ENCODE results near the gene FSTL4. TPM values are rescaled to one million over a fixed set of nuclear protein-coding genes. Genes with fewer than 3 reads are reported as not detected.

Gene FSTL4
- polyA plus RNA-seq, 1 of the 3 experiments (the other 2 are of a cell fraction): not detected

DNA sequence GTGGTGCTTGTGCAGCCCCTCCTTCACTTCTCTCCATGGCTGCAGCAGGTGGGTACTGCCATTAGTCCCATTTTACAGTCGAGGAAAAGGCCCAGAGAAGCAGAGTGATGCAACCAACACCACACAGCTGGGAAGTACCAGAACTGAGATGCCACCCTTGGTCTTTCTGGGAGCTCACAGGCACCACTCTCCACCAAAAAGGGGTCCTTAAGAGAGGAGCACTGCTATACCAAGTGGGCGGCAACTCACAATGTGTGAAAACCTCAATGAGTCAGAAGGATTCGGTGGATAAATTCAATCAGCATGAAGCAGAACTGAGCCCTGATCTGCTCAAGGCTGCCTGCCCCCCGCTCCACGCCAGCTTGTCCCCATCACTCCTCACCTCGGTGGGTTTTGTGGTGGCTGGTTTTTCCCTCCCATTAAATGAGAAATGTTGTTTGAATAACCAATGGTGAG is 213.7 kb downstream of the FSTL4 start:
- no peaks in the 10 kb centered on the region for H3F3A ChIP-seq (replicated peaks; ENCODE audit: insufficient read depth)
- WGBS (ENCODE audit: low lambda C conversion rate): 47% methylated on average over 6 of the region's 6 CpGs
- DNase-seq: no peak
- H3K4me1 ChIP-seq (ENCODE audit: control insufficient read depth in 1 of 2, insufficient read depth in 2 of 2, low read depth in 1 of 2, low read length in 1 of 2): peaks cover 0 to 4% of the 10 kb centered on the region in 2 experiments; a peak in 1 of 4 replicates
- H3K27me3 ChIP-seq (ENCODE audit: insufficient read depth): no peaks in the 10 kb centered on the region
- H3K27ac ChIP-seq (ENCODE audit: low read depth in 2 of 2, low read length in 1 of 2): no peak overlapping the region
- H3K9ac ChIP-seq: no peak overlapping the region
- H3K4me3 ChIP-seq (ENCODE audit: low read depth in 2 of 2, low read length in 1 of 2): no peak overlapping the region
- TF ChIP-seq POLR2AphosphoS5 (IDR thresholded peaks at IDR 0.05; ENCODE audit: low read depth, low read length): no peak
- no peak for TF ChIP-seq TCF12 (IDR thresholded peaks at IDR 0.05)
- no peaks in the 10 kb centered on the region for H4K20me1 ChIP-seq (ENCODE audit: insufficient read depth)
- H3K9me3 ChIP-seq: no peaks in the 10 kb centered on the region
- ChIA-PET POLR2A (no interaction called here), CTCF (interaction anchor here (0.9 to 3.6 kb wide), 2 partner anchors 11 to 25 kb away, joined by 3 to 15 read pairs; no protein-coding TSS in a partner anchor)
- no peak overlapping the region for H3K4me2 ChIP-seq
- H3K79me2 ChIP-seq (ENCODE audit: insufficient read depth): no peaks in the 10 kb centered on the region
- no peaks in the 10 kb centered on the region for H3K36me3 ChIP-seq (replicated peaks in 1 of 2; ENCODE audit: control insufficient read depth in 1 of 2, insufficient read depth in 2 of 2, low read length in 1 of 2)
- no peak overlapping the region for H2AFZ ChIP-seq (ENCODE audit: low read depth)
- no peaks in the 10 kb centered on the region for H3K9me2 ChIP-seq

DNA sequence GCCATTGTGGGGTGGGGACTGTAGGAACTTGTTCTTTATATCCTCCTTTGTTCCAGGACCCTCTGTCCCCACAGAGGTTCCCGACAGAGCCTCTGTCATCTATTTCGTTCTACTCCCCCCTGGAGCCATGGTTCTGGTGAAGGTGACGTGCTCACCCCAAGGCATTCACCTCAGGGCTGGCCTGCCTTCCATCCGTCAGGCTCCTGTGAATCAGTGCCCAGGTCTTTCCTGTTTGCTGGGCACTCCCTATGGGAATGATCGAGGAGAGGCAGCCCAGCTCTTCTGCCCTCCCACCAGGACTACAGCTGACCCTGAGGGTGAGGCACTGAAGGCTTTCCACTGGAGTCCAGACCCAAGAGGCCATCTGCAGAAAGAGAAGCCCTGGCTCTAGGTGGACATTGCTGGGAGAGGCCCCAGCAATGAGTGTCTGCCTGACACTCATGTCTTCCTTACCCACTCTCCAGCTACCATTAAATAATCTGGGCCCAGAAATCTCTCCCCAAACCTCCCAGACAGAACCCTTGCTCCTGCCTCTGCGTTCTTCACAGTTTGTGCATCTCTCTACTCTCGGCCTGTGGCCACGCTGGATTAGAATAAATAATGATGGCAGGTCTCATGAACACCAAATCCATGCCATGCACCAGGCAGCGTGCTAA is 214.2 kb downstream of the FSTL4 start:
- CTCF ChIA-PET: interaction anchor here (0.9 to 3.6 kb wide), 4 partner anchors 12 to 304 kb away, joined by 3 to 15 read pairs (median 4); no protein-coding TSS in a partner anchor
- POLR2A ChIA-PET: no interaction called here
- Histone ChIP-seq H3K4me2 (no peak overlapping the region), H3K4me1 (ENCODE audit: control insufficient read depth in 1 of 2, insufficient read depth in 2 of 2, low read depth in 1 of 2, low read length in 1 of 2) (peaks cover 0 to 4% of the 10 kb centered on the region in 2 experiments; a peak in 1 of 4 replicates), H3K4me3 (ENCODE audit: low read depth in 2 of 2, low read length in 1 of 2) (no peak overlapping the region), H3K9me3 (no peaks in the 10 kb centered on the region), H3K36me3 (replicated peaks in 1 of 2; ENCODE audit: control insufficient read depth in 1 of 2, insufficient read depth in 2 of 2, low read length in 1 of 2) (no peaks in the 10 kb centered on the region), H2AFZ (ENCODE audit: low read depth) (no peak overlapping the region), H3F3A (replicated peaks; ENCODE audit: insufficient read depth) (no peaks in the 10 kb centered on the region), H3K27me3 (ENCODE audit: insufficient read depth) (no peaks in the 10 kb centered on the region), H3K9ac (no peak overlapping the region), H3K79me2 (ENCODE audit: insufficient read depth) (no peaks in the 10 kb centered on the region), H3K9me2 (no peaks in the 10 kb centered on the region), H4K20me1 (ENCODE audit: insufficient read depth) (no peaks in the 10 kb centered on the region), H3K27ac (ENCODE audit: low read depth in 2 of 2, low read length in 1 of 2) (no peak overlapping the region)
- TF ChIP-seq, protein P1, sequence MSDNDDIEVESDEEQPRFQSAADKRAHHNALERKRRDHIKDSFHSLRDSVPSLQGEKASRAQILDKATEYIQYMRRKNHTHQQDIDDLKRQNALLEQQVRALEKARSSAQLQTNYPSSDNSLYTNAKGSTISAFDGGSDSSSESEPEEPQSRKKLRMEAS (IDR thresholded peaks at IDR 0.05; ENCODE audit: low read depth): no peak
- TF ChIP-seq SMC3 (IDR thresholded peaks at IDR 0.05; ENCODE audit: low read depth, low read length) (no peak), CTCF (IDR thresholded peaks at IDR 0.05) (no peak), TEAD4 (IDR thresholded peaks at IDR 0.05; ENCODE audit: borderline replicate concordance, insufficient read depth) (no peak), RAD21 (IDR thresholded peaks at IDR 0.05; ENCODE audit: low read length) (no peak)
- DNase-seq: no peak
- WGBS (ENCODE audit: low lambda C conversion rate): 33% methylated on average over 8 of the region's 9 CpGs

GRCh38 chr5:133397348-133397747 is 215.0 kb downstream of the FSTL4 start:
- H2AFZ ChIP-seq (ENCODE audit: low read depth): no peak overlapping the region
- CTCF ChIA-PET: interaction anchor here (1.1 to 3.6 kb wide), 3 partner anchors 27 to 305 kb away, joined by 3 to 15 read pairs (median 5); no protein-coding TSS in a partner anchor
- no peak overlapping the region for H3K9ac ChIP-seq
- no peaks in the 10 kb centered on the region for H3K36me3 ChIP-seq (replicated peaks in 1 of 2; ENCODE audit: control insufficient read depth in 1 of 2, insufficient read depth in 2 of 2, low read length in 1 of 2)
- H4K20me1 ChIP-seq (ENCODE audit: insufficient read depth): no peaks in the 10 kb centered on the region
- no peak overlapping the region for H3K27ac ChIP-seq (ENCODE audit: low read depth in 2 of 2, low read length in 1 of 2)
- no peak overlapping the region for H3K4me3 ChIP-seq (ENCODE audit: low read depth in 2 of 2, low read length in 1 of 2)
- WGBS (ENCODE audit: low lambda C conversion rate): 55% methylated on average over 2 of the region's 2 CpGs
- TF ChIP-seq MXI1 (IDR thresholded peaks at IDR 0.05; ENCODE audit: low read depth, low read length) (no peak), SIN3A (IDR thresholded peaks at IDR 0.05; ENCODE audit: borderline replicate concordance, low read depth, low read length) (no peak), TCF12 (IDR thresholded peaks at IDR 0.05) (no peak), MEF2A (IDR thresholded peaks at IDR 0.05; ENCODE audit: borderline replicate concordance, low read depth) (no peak), CTCF (IDR thresholded peaks at IDR 0.05) (no peak), TEAD4 (IDR thresholded peaks at IDR 0.05; ENCODE audit: borderline replicate concordance, insufficient read depth) (no peak), SMC3 (IDR thresholded peaks at IDR 0.05; ENCODE audit: low read depth, low read length) (no peak), GABPA (IDR thresholded peaks at IDR 0.05; ENCODE audit: low read depth) (no peak), EZH2phosphoT487 (IDR thresholded peaks at IDR 0.05; ENCODE audit: borderline replicate concordance, low read depth) (no peak), EP300 (IDR thresholded peaks at IDR 0.05; ENCODE audit: borderline replicate concordance in 1 of 2, low read depth in 1 of 2, low read length in 1 of 2) (no peak)
- no peaks in the 10 kb centered on the region for H3K9me3 ChIP-seq
- no peak for DNase-seq
- no peaks in the 10 kb centered on the region for H3K9me2 ChIP-seq
- POLR2A ChIA-PET: no interaction called here
- no peaks in the 10 kb centered on the region for H3F3A ChIP-seq (replicated peaks; ENCODE audit: insufficient read depth)
- peaks cover 0 to 4% of the 10 kb centered on the region in 2 experiments; a peak in 1 of 4 replicates for H3K4me1 ChIP-seq (ENCODE audit: control insufficient read depth in 1 of 2, insufficient read depth in 2 of 2, low read depth in 1 of 2, low read length in 1 of 2)
- H3K27me3 ChIP-seq (ENCODE audit: insufficient read depth): no peaks in the 10 kb centered on the region
- no peaks in the 10 kb centered on the region for H3K79me2 ChIP-seq (ENCODE audit: insufficient read depth)
- no peak overlapping the region for H3K4me2 ChIP-seq

All from SK-N-SH (cell line).